ENCODE data around the gene RERE. TPM values are rescaled to one million over a fixed set of nuclear protein-coding genes. Genes with fewer than 3 reads are reported as not detected.

Gene RERE
- polyA plus RNA-seq, 4 donors = 142 to 184 (median 145) TPM

DNA sequence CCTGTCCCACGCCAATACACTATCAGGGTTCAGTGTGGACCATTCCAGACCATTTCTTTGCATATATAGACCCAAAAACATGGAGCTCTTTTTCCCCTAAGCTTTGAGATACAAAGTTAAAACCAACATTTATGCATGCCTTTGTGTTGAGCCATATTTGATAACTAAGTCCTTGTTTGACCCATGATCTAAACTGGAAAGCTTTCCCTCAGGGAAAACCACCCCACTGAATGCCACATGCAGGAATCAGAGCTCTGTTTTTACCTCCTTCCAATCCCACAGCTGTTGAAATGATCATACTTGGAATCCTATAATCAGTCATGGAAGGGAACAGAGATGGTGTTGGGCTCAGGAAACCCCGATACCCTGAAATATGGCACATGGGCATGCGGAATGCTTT lies 514.3 kb downstream of the RERE start:
- DNase-seq (ENCODE audit: low read depth in 4 of 4, low spot score in 3 of 4) = no peak

Other genes with a start within 250 kb of the RERE start
- gene ENO1, start 61.0 kb upstream of the RERE start, polyA plus RNA-seq (ENCODE audit: insufficient read length in 4 of 4) = 100 to 1,000 TPM; 831 to 985 (median 881) TPM
- gene CA6, start 128.2 kb upstream of the RERE start, polyA plus RNA-seq (ENCODE audit: insufficient read length in 4 of 4) = under 1 TPM in 1 of 4 donors, not detected in 3; 0.05 TPM
- not detected for gene SLC2A7, start 208.8 kb upstream of the RERE start, polyA plus RNA-seq (ENCODE audit: insufficient read length in 4 of 4)